Testis (tissue), 2 donors: ENCODE measurements around the gene HP1BP3.

Experiments used
- CTCF ChIP-seq, 3 experiments: fragments of 450-650 bp in 2 of 3; fragments of 200-600 bp in 1 of 3; sonication (generic) in 1 of 3; IDR thresholded peaks; one replicate each; pipeline ENCODE4 v1.5.1; 2016 to 2019; ENCODE audit warnings: antibody characterized with exemption in 3 of 3, mild to moderate bottlenecking in 2 of 3, moderate library complexity in 1 of 3
- POLR2A ChIP-seq: fragments of 450-650 bp; IDR thresholded peaks from one replicate; pipeline ENCODE4 v1.6.1; 2017; ENCODE audit warnings: antibody characterized with exemption, mild to moderate bottlenecking, moderate library complexity

DNA sequence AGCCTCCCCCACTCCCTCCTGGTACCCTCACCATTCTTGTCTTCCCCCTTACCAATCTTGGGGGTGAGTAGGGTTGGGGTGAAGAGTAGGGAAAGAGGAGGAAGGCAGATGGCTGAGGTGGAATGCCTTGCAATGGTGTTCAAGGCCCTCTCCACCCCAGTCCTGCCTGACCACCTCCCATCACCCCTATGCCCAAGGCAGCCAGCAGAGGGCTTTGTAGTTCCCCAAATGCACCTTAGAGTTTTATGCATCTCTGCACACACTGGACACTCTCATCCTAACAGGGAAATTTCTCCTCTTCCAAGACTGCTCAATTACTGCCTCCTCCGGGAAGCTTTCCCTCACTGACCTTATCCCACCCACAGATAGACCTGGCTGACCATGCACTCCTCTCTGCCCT lies 84.7 kb downstream of the HP1BP3 start:
- TF ChIP-seq CTCF (IDR thresholded peaks at IDR 0.05) (no peak), POLR2A (no peak)
